HCT116 (cell line): ENCODE results near the gene COL23A1. TPM values are rescaled to one million over a fixed set of nuclear protein-coding genes. Genes with fewer than 3 reads are reported as not detected.

Source experiments
- ATAC-seq: fragments of 200-7000 bp; cut with Tn5 transposase; 2 replicates; pipeline ENCODE4 v1.9.1; 2020; ENCODE audit warnings: mild to moderate bottlenecking, moderate library complexity
- BruUV-seq: library from RNA; stranded (reverse); fragments of 400-500 nt; replicated peaks from 2 replicates; lab custom pipeline; 2021; lab: Mats Ljungman, UMichigan
- CTCF ChIA-PET: fragments of 300-600 bp; sonication (Branson Sonifier 250); formaldehyde crosslinking; loops from one replicate; lab custom pipeline; 2021; ENCODE audit warnings: antibody characterized with exemption; lab: Charles Lee
- POLR2A ChIA-PET: fragments of 300-600, 350-600 bp; sonication (Branson Sonifier 250); formaldehyde crosslinking; loops from one replicate; lab custom pipeline; 2021; ENCODE audit warnings: antibody characterized with exemption; lab: Charles Lee
- RAD21 ChIA-PET, 2 experiments: fragments of 300-600 bp; sonication (Branson Sonifier 250); formaldehyde crosslinking; loops; one replicate each; lab custom pipeline; 2023; ENCODE audit warnings: low total read pairs in 2 of 2; ENCODE audit not compliant: uncharacterized antibody in 2 of 2, unreplicated experiment in 2 of 2, low non-redundant PET in 1 of 2; lab: Charles Lee
- DNase-seq: peaks from one replicate; pipeline ENCODE4 v3.0.0-alpha.2; 2010; ENCODE audit warnings: low read depth, low spot score
- H2AFZ ChIP-seq: fragments of 200-600 bp; shearing (Covaris generic), sonication (generic); 2 replicates; pipeline ENCODE4 v1.6.1; 2017; ENCODE audit warnings: low read depth, mixed run types, mixed read lengths, antibody characterized with exemption, low read length; ENCODE audit not compliant: poor library complexity, severe bottlenecking
- H3K27ac ChIP-seq: 2 replicates; pipeline ENCODE4 v1.5.1; 2012; ENCODE audit warnings: low read depth, low read length
- H3K27me3 ChIP-seq: fragments of 200-600 bp; sonication (generic); 2 replicates; pipeline ENCODE4 v1.6.1; 2016; ENCODE audit warnings: mixed run types, low read length, mixed read lengths; ENCODE audit not compliant: insufficient read depth
- H3K36me3 ChIP-seq, 2 experiments: fragments of 200-500 bp in 1 of 2; fragments of 200-600 bp in 1 of 2; sonication (Bioruptor generic) in 1 of 2; sonication (generic) in 1 of 2; 2 replicates each; pipeline versions ENCODE4 v1.5.1 to v1.6.1; 2014 to 2016; ENCODE audit warnings: low read length in 2 of 2, inconsistent platforms in 1 of 2, mixed read lengths in 1 of 2, mixed run types in 1 of 2; ENCODE audit not compliant: insufficient read depth in 2 of 2, control insufficient read depth in 1 of 2
- H3K4me1 ChIP-seq, 2 experiments: fragments of 200-600 bp in 1 of 2; sonication (generic) in 1 of 2; 2 replicates each; pipeline versions ENCODE4 v1.5.1 to v1.6.1; 2012 to 2017; ENCODE audit warnings: low read length in 2 of 2, inconsistent platforms in 1 of 2, mild to moderate bottlenecking in 1 of 2, mixed read lengths in 1 of 2, mixed run types in 1 of 2, moderate library complexity in 1 of 2; ENCODE audit not compliant: insufficient read depth in 2 of 2, control insufficient read depth in 1 of 2
- H3K4me2 ChIP-seq: fragments of 200-600 bp; sonication (generic); 2 replicates; pipeline ENCODE4 v1.6.1; 2017; ENCODE audit warnings: mixed run types, low read length, mixed read lengths
- H3K4me3 ChIP-seq, 2 experiments: fragments of 200-600 bp in 1 of 2; sonication (generic) in 1 of 2; replicated peaks in 1 of 2; 2 replicates each; pipeline ENCODE4 v1.5.1; 2011 to 2016; ENCODE audit warnings: low read length in 2 of 2, control low read depth in 1 of 2, low read depth in 1 of 2, mild to moderate bottlenecking in 1 of 2, mixed read lengths in 1 of 2, mixed run types in 1 of 2
- H3K79me2 ChIP-seq: fragments of 200-600 bp; sonication (generic); 2 replicates; pipeline ENCODE4 v1.6.1; 2017; ENCODE audit warnings: mild to moderate bottlenecking, mixed run types, low read length, moderate library complexity, mixed read lengths; ENCODE audit not compliant: insufficient read depth
- H3K9ac ChIP-seq: fragments of 200-600 bp; sonication (generic); 2 replicates; pipeline ENCODE4 v1.6.1; 2016; ENCODE audit warnings: low read length, mixed read lengths
- H3K9me2 ChIP-seq: fragments of 200-600 bp; sonication (generic), shearing (Covaris generic); 2 replicates; pipeline ENCODE4 v1.6.1; 2017; ENCODE audit warnings: mixed run types, mild to moderate bottlenecking, moderate library complexity; ENCODE audit not compliant: insufficient read depth
- H3K9me3 ChIP-seq, 2 experiments: fragments of 200-500 bp in 1 of 2; fragments of 200-600 bp in 1 of 2; sonication (Bioruptor generic) in 1 of 2; sonication (generic) in 1 of 2; 2 replicates each; pipeline ENCODE4 v1.6.1; 2014 to 2017; ENCODE audit warnings: low read length in 2 of 2, mixed read lengths in 2 of 2, inconsistent platforms in 1 of 2, low read depth in 1 of 2, mild to moderate bottlenecking in 1 of 2, mixed run types in 1 of 2, moderate library complexity in 1 of 2; ENCODE audit not compliant: control insufficient read depth in 1 of 2, insufficient read depth in 1 of 2
- H4K20me1 ChIP-seq: fragments of 200-600 bp; sonication (generic), shearing (Covaris generic); 2 replicates; pipeline ENCODE4 v1.6.1; 2017; ENCODE audit warnings: mixed run types, mild to moderate bottlenecking, moderate library complexity; ENCODE audit not compliant: insufficient read depth
- CBX3 ChIP-seq: IDR thresholded peaks from 2 replicates; pipeline ENCODE4 v1.6.1; 2012; ENCODE audit warnings: low read depth
- CEBPB ChIP-seq: IDR thresholded peaks from 2 replicates; pipeline ENCODE4 v1.6.1; 2012; ENCODE audit warnings: low read depth
- CTCF ChIP-seq, 3 experiments: fragments of 200-600 bp in 1 of 3; sonication (generic) in 1 of 3; IDR thresholded peaks in 2 of 3; conservative IDR thresholded peaks in 1 of 3; 2 replicates each; pipeline ENCODE4 v1.5.1; 2012 to 2017; ENCODE audit warnings: low read depth in 2 of 3, low read length in 2 of 3, antibody characterized with exemption in 1 of 3, borderline replicate concordance in 1 of 3, control low read depth in 1 of 3, mild to moderate bottlenecking in 1 of 3, mixed read lengths in 1 of 3, mixed run types in 1 of 3, moderate library complexity in 1 of 3; ENCODE audit not compliant: insufficient read depth in 1 of 3
- EGR1 ChIP-seq: IDR thresholded peaks from 2 replicates; pipeline ENCODE4 v1.6.1; 2012; ENCODE audit warnings: low read depth
- ELF1 ChIP-seq: IDR thresholded peaks from 2 replicates; pipeline ENCODE4 v1.6.1; 2012; ENCODE audit warnings: low read depth, borderline replicate concordance
- EZH2 ChIP-seq: fragments of 200-600 bp; sonication (generic); IDR thresholded peaks from 2 replicates; pipeline ENCODE4 v1.6.1; 2017; ENCODE audit warnings: antibody characterized with exemption, mixed run types
- FOSL1 ChIP-seq: IDR thresholded peaks from 2 replicates; pipeline ENCODE4 v1.6.1; 2012; ENCODE audit warnings: low read depth
- JUND ChIP-seq: IDR thresholded peaks from 2 replicates; pipeline ENCODE4 v1.6.1; 2012
- MAX ChIP-seq: IDR thresholded peaks from 2 replicates; pipeline ENCODE4 v1.6.1; 2012
- POLR2A ChIP-seq: IDR thresholded peaks from 2 replicates; pipeline ENCODE4 v1.7.0; 2011; ENCODE audit warnings: borderline replicate concordance; ENCODE audit not compliant: insufficient read depth, insufficient read length; ENCODE audit errors: extremely low read depth
- POLR2AphosphoS5 ChIP-seq: IDR thresholded peaks from 2 replicates; pipeline ENCODE4 v1.6.1; 2011; ENCODE audit warnings: mild to moderate bottlenecking, low read depth, low read length, moderate library complexity
- REST ChIP-seq: IDR thresholded peaks from 2 replicates; pipeline ENCODE4 v1.6.1; 2012; ENCODE audit warnings: low read depth
- SIN3A ChIP-seq: IDR thresholded peaks from 2 replicates; pipeline ENCODE4 v1.6.1; 2012; ENCODE audit warnings: low read depth
- SP1 ChIP-seq: IDR thresholded peaks from 2 replicates; pipeline ENCODE4 v1.6.1; 2012; ENCODE audit warnings: low read depth
- SRF ChIP-seq: IDR thresholded peaks from 2 replicates; pipeline ENCODE4 v1.6.1; 2012; ENCODE audit warnings: low read depth
- TCF7L2 ChIP-seq: IDR thresholded peaks from 2 replicates; pipeline ENCODE4 v1.7.0; 2011; ENCODE audit warnings: borderline replicate concordance, inconsistent platforms; ENCODE audit not compliant: insufficient read depth, insufficient read length; ENCODE audit errors: extremely low read depth
- YY1 ChIP-seq: IDR thresholded peaks from 2 replicates; pipeline ENCODE4 v1.6.1; 2011; ENCODE audit warnings: low read length, low read depth, moderate library complexity, mild to moderate bottlenecking; ENCODE audit not compliant: insufficient replicate concordance; ENCODE audit errors: extremely low read depth
- ZBTB33 ChIP-seq: IDR thresholded peaks from 2 replicates; pipeline ENCODE4 v1.6.1; 2011; ENCODE audit warnings: mild to moderate bottlenecking, low read length, moderate library complexity; ENCODE audit not compliant: insufficient replicate concordance; ENCODE audit errors: extremely low read depth
- ZFX ChIP-seq: fragments of 450-650 bp; IDR thresholded peaks from 2 replicates; pipeline ENCODE4 v1.6.1; 2017
- ZNF274 ChIP-seq: fragments of 200-500 bp; sonication (Bioruptor generic); IDR thresholded peaks from 2 replicates; pipeline ENCODE4 v1.6.1; 2014; ENCODE audit warnings: mild to moderate bottlenecking, low read depth, low read length, inconsistent platforms
- intact Hi-C: fragments of 100-400 bp; cut with micrococcal nuclease; formaldehyde crosslinking; loops from 2 replicates; pipeline ENCODE4 v1.10.0; 2022
- total RNA-seq: library from RNA; stranded (reverse); gene quantifications from one replicate; pipeline ENCODE4 v1.2.1, GENCODE V29; 2021; ENCODE audit not compliant: unreplicated experiment

Gene COL23A1
- total RNA-seq, 1 experiment from 2014 or later, result not detected

- ChIA-PET RAD21 (no interaction called here), POLR2A (no interaction called here), CTCF (no interaction called here)
- H3K36me3 ChIP-seq, result no peaks in the 10 kb centered on the region
- no TSS peak for BruUV-seq
- H3K27ac ChIP-seq, result no peak overlapping the region
- no peaks in the 10 kb centered on the region for H3K9me3 ChIP-seq
- H4K20me1 ChIP-seq, result no peaks in the 10 kb centered on the region
- no peaks in the 10 kb centered on the region for H3K9me2 ChIP-seq
- no peak overlapping the region for H3K9ac ChIP-seq
- no peaks in the 10 kb centered on the region for H3K79me2 ChIP-seq
- H3K4me1 ChIP-seq, result no peaks in the 10 kb centered on the region
- no peak overlapping the region for H3K4me3 ChIP-seq
- H3K27me3 ChIP-seq, result 0 out of 2 replicates have a peak, but pooled peaks cover 4% of the 10 kb centered on the region
- DNase-seq, result no peak
- TF ChIP-seq CBX3, result no peak
- TF ChIP-seq ZNF274, result no peak
- no peak for TF ChIP-seq CTCF (IDR thresholded peaks at IDR 0.05 in 2 of 3, conservative IDR thresholded peaks at IDR 0.05 in 1 of 3; ENCODE audit: borderline replicate concordance in 1 of 3, insufficient read depth in 1 of 3, low read depth in 2 of 3, low read length in 2 of 3)
- no peak for TF ChIP-seq YY1
- TF ChIP-seq JUND, result no peak
- no peak for TF ChIP-seq CEBPB
- no peak for TF ChIP-seq ZFX
- no peak for TF ChIP-seq POLR2AphosphoS5
- TF ChIP-seq EGR1, result no peak
- TF ChIP-seq TCF7L2, result no peak
- TF ChIP-seq SP1, result no peak
- TF ChIP-seq EZH2, result no peak
- TF ChIP-seq ZBTB33, result no peak
- TF ChIP-seq MAX, result no peak
- no peak for TF ChIP-seq FOSL1
- TF ChIP-seq SRF, result no peak
- TF ChIP-seq SIN3A, result no peak
- TF ChIP-seq REST, result no peak
- no peak for TF ChIP-seq ELF1
- no peak for TF ChIP-seq POLR2A
- ATAC-seq, result no peak
- H2AFZ ChIP-seq, result no peak overlapping the region
- no peak overlapping the region for H3K4me2 ChIP-seq
- intact Hi-C loops, result no loop called here
These were observed 100.8 kb downstream of the COL23A1 start for GRCh38 chr5:178489271-178489976.
